ENCODE measurements around the gene CYP26C1. TPM values are rescaled to one million over a fixed set of nuclear protein-coding genes. Genes with fewer than 3 reads are reported as not detected.

Gene CYP26C1
- total and polyA plus RNA-seq, 9 of the 15 experiments (the other 6 are each of a cell fraction or from before 2014, with no cell fraction given), result 0.07 to 0.09 (median 0.07) TPM; not detected in 6

DNA sequence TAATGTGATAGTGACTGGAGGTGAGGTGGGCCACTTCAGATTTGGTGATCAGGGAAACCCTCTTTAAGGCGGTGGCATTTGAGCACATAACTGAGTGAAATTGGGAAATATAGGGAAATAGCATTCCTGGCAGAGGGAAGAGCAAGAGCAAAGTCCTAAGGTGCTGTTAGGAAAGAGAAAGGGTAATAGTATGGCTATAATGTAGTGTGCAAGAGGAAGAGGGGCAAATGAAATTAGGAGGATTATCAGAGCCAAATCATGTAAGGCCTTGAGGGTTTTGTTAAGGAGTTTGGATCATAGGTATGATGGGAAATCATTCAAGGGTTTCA lies 27.8 kb upstream of the CYP26C1 start:
- BruUV-seq (replicated peaks), result no TSS peak
- FAIRE-seq (no peak), ATAC-seq (no peak), DNase-seq (ENCODE audit: extremely low read depth in 1 of 4, low spot score in 3 of 4) (no peak)
- Histone ChIP-seq H3K4me1 (replicated peaks in 1 of 2; ENCODE audit: control insufficient read depth in 2 of 2, insufficient read depth in 2 of 2, low read length in 2 of 2) (no peaks in the 10 kb centered on the region; a peak in 2 of 5 replicates), H3K27me3 (ENCODE audit: control insufficient read depth in 2 of 2, insufficient read depth in 2 of 2, low read length in 2 of 2) (no peaks in the 10 kb centered on the region), H3K9me3 (replicated peaks; ENCODE audit: control insufficient read depth, insufficient read depth, low read depth, low read length) (no peaks in the 10 kb centered on the region), H3K27ac (ENCODE audit: extremely low read depth, low read depth, low read length) (no peak overlapping the region), H2AFZ (ENCODE audit: low read depth, low read length) (no peak overlapping the region), H3K4me2 (ENCODE audit: insufficient read depth, low read length) (no peak overlapping the region), H3K36me3 (ENCODE audit: control insufficient read depth, insufficient read depth, low read length) (peaks cover 2% of the 10 kb centered on the region; the same call in 1 of the 3 replicates), H3K9me1 (ENCODE audit: control insufficient read depth, insufficient read depth, low read length) (no peaks in the 10 kb centered on the region), H4K20me1 (replicated peaks; ENCODE audit: control insufficient read depth, insufficient read depth, low read length) (no peaks in the 10 kb centered on the region), H3K4me3 (no peak overlapping the region), H3K79me2 (ENCODE audit: control insufficient read depth, insufficient read depth, low read length) (no peaks in the 10 kb centered on the region), H3K9ac (ENCODE audit: insufficient read depth in 1 of 2, low read depth in 2 of 2, low read length in 2 of 2) (no peak overlapping the region)
- 90% methylated on average over 1 of the region's 1 CpG for WGBS (ENCODE audit: insufficient coverage, low coverage, missing lambda C conversion rate)
- in situ Hi-C loops (cut with MboI) (no loop called here), intact Hi-C loops (cut with micrococcal nuclease) (no loop called here)
- TF ChIP-seq, protein P1, sequence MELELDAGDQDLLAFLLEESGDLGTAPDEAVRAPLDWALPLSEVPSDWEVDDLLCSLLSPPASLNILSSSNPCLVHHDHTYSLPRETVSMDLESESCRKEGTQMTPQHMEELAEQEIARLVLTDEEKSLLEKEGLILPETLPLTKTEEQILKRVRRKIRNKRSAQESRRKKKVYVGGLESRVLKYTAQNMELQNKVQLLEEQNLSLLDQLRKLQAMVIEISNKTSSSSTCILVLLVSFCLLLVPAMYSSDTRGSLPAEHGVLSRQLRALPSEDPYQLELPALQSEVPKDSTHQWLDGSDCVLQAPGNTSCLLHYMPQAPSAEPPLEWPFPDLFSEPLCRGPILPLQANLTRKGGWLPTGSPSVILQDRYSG (tag; conservative IDR thresholded peaks at IDR 0.05; ENCODE audit: low read depth), result no peak
- no peak for TF ChIP-seq DACH1 (IDR thresholded peaks at IDR 0.05; ENCODE audit: partially characterized antibody)
- no peak for TF ChIP-seq U2AF1 (optimal IDR thresholded peaks at IDR 0.05; ENCODE audit: low read depth, low read length)
- TF ChIP-seq, protein P2, sequence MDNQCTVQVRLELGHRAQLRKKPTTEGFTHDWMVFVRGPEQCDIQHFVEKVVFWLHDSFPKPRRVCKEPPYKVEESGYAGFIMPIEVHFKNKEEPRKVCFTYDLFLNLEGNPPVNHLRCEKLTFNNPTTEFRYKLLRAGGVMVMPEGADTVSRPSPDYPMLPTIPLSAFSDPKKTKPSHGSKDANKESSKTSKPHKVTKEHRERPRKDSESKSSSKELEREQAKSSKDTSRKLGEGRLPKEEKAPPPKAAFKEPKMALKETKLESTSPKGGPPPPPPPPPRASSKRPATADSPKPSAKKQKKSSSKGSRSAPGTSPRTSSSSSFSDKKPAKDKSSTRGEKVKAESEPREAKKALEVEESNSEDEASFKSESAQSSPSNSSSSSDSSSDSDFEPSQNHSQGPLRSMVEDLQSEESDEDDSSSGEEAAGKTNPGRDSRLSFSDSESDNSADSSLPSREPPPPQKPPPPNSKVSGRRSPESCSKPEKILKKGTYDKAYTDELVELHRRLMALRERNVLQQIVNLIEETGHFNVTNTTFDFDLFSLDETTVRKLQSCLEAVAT (IDR thresholded peaks at IDR 0.05), result no peak
- no peak for TF ChIP-seq CREBBP (IDR thresholded peaks at IDR 0.05; ENCODE audit: low read depth, low read length)
- no peak for TF ChIP-seq NR2F6 (CRISPR knock-in tag; IDR thresholded peaks at IDR 0.05)
- no peak for TF ChIP-seq DMBX1 (CRISPR knock-in tag; IDR thresholded peaks at IDR 0.05; ENCODE audit: borderline replicate concordance)
- no peak for TF ChIP-seq CEBPG (CRISPR knock-in tag; IDR thresholded peaks at IDR 0.05)
- no peak for TF ChIP-seq CEBPG (tag; conservative IDR thresholded peaks at IDR 0.05 in 1 of 2, IDR thresholded peaks at IDR 0.05 in 1 of 2)
- no peak for TF ChIP-seq ZNF778 (CRISPR knock-in tag; IDR thresholded peaks at IDR 0.05)
- no peak for TF ChIP-seq FOXJ2 (tag; IDR thresholded peaks at IDR 0.05)
- no peak for TF ChIP-seq ZNF140 (CRISPR knock-in tag; IDR thresholded peaks at IDR 0.05)
- TF ChIP-seq, protein P3, sequence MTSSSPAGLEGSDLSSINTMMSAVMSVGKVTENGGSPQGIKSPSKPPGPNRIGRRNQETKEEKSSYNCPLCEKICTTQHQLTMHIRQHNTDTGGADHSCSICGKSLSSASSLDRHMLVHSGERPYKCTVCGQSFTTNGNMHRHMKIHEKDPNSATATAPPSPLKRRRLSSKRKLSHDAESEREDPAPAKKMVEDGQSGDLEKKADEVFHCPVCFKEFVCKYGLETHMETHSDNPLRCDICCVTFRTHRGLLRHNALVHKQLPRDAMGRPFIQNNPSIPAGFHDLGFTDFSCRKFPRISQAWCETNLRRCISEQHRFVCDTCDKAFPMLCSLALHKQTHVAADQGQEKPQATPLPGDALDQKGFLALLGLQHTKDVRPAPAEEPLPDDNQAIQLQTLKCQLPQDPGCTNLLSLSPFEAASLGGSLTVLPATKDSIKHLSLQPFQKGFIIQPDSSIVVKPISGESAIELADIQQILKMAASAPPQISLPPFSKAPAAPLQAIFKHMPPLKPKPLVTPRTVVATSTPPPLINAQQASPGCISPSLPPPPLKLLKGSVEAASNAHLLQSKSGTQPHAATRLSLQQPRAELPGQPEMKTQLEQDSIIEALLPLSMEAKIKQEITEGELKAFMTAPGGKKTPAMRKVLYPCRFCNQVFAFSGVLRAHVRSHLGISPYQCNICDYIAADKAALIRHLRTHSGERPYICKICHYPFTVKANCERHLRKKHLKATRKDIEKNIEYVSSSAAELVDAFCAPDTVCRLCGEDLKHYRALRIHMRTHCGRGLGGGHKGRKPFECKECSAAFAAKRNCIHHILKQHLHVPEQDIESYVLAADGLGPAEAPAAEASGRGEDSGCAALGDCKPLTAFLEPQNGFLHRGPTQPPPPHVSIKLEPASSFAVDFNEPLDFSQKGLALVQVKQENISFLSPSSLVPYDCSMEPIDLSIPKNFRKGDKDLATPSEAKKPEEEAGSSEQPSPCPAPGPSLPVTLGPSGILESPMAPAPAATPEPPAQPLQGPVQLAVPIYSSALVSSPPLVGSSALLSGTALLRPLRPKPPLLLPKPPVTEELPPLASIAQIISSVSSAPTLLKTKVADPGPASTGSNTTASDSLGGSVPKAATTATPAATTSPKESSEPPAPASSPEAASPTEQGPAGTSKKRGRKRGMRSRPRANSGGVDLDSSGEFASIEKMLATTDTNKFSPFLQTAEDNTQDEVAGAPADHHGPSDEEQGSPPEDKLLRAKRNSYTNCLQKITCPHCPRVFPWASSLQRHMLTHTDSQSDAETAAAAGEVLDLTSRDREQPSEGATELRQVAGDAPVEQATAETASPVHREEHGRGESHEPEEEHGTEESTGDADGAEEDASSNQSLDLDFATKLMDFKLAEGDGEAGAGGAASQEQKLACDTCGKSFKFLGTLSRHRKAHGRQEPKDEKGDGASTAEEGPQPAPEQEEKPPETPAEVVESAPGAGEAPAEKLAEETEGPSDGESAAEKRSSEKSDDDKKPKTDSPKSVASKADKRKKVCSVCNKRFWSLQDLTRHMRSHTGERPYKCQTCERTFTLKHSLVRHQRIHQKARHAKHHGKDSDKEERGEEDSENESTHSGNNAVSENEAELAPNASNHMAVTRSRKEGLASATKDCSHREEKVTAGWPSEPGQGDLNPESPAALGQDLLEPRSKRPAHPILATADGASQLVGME (CRISPR knock-in tag; IDR thresholded peaks at IDR 0.05), result no peak
- TF ChIP-seq TBL1XR1 (IDR thresholded peaks at IDR 0.05; ENCODE audit: low read length in 2 of 2), result no peak
- no peak for TF ChIP-seq ZNF282 (CRISPR knock-in tag; IDR thresholded peaks at IDR 0.05)
- ChIA-PET CTCF (ENCODE audit: low intra/inter-chr PET ratio) (no interaction called here), POLR2A (no interaction called here)

Measured in K562 (cell line).